Keratinocyte (primary cell): Measurements from ENCODE around the gene ABHD2. TPM values are rescaled to one million over a fixed set of nuclear protein-coding genes. Genes with fewer than 3 reads are reported as not detected.

Source experiments
- DNase-seq: peaks from one replicate; pipeline ENCODE4 v3.0.0-alpha.2; 2011; ENCODE audit warnings: low read depth, missing footprints, low spot score
- FAIRE-seq: peaks from 2 replicates; lab custom pipeline; 2011; peaks lifted over from hg19 to GRCh38; lab: Jason Lieb, UNC
- H2AFZ ChIP-seq: 2 replicates; pipeline ENCODE4 v1.6.0; 2012; ENCODE audit warnings: low read length, control low read depth, inconsistent platforms; ENCODE audit not compliant: control insufficient read depth
- H3K27ac ChIP-seq: 2 replicates; pipeline ENCODE4 v1.5.1; 2011; ENCODE audit warnings: low read length; ENCODE audit not compliant: control insufficient read depth, insufficient read depth
- H3K27me3 ChIP-seq: 3 replicates; pipeline ENCODE4 v1.6.0; 2011; ENCODE audit warnings: low read length; ENCODE audit not compliant: control insufficient read depth, insufficient read depth; ENCODE audit errors: extremely low read depth
- H3K36me3 ChIP-seq, 2 experiments: 2 replicates in 1 of 2; 3 replicates in 1 of 2; pipeline ENCODE4 v1.5.1; 2011; ENCODE audit warnings: low read length in 2 of 2, mild to moderate bottlenecking in 1 of 2; ENCODE audit not compliant: control insufficient read depth in 2 of 2, insufficient read depth in 2 of 2; ENCODE audit errors: extremely low read depth in 1 of 2
- H3K4me1 ChIP-seq: 3 replicates; pipeline ENCODE4 v1.5.1; 2011; ENCODE audit warnings: low read length; ENCODE audit not compliant: control insufficient read depth, insufficient read depth; ENCODE audit errors: extremely low read depth
- H3K4me2 ChIP-seq: 3 replicates; pipeline ENCODE4 v1.6.0; 2011; ENCODE audit warnings: low read depth, low read length; ENCODE audit not compliant: control insufficient read depth, insufficient read depth; ENCODE audit errors: extremely low read depth
- H3K4me3 ChIP-seq, 3 experiments: fragments of 200-600 bp in 1 of 3; sonication (generic) in 1 of 3; 2 replicates in 2 of 3; 3 replicates in 1 of 3; pipeline ENCODE4 v1.5.1; 2011 to 2016; ENCODE audit warnings: low read length in 3 of 3, mild to moderate bottlenecking in 3 of 3, control low read depth in 2 of 3, inconsistent platforms in 1 of 3, low read depth in 1 of 3, mixed read lengths in 1 of 3, mixed run types in 1 of 3, moderate library complexity in 1 of 3; ENCODE audit not compliant: control insufficient read depth in 2 of 3, insufficient read depth in 2 of 3; ENCODE audit errors: extremely low read depth in 1 of 3
- H3K79me2 ChIP-seq: 2 replicates; pipeline ENCODE4 v1.6.0; 2012; ENCODE audit warnings: low read length; ENCODE audit not compliant: control insufficient read depth, insufficient read depth
- H3K9ac ChIP-seq: 3 replicates; pipeline ENCODE4 v1.6.0; 2011; ENCODE audit warnings: low read length; ENCODE audit not compliant: control insufficient read depth, insufficient read depth; ENCODE audit errors: extremely low read depth
- H3K9me1 ChIP-seq: 3 replicates; pipeline ENCODE4 v1.6.0; 2011; ENCODE audit warnings: low read length; ENCODE audit not compliant: control insufficient read depth, insufficient read depth; ENCODE audit errors: extremely low read depth
- H3K9me3 ChIP-seq: 2 replicates; pipeline ENCODE4 v1.5.1; 2012; ENCODE audit warnings: low read depth, low read length; ENCODE audit not compliant: control insufficient read depth
- H4K20me1 ChIP-seq: 3 replicates; pipeline ENCODE4 v1.6.0; 2011; ENCODE audit warnings: low read length; ENCODE audit not compliant: control insufficient read depth, insufficient read depth; ENCODE audit errors: extremely low read depth
- EZH2 ChIP-seq: IDR thresholded peaks from one replicate; pipeline ENCODE4 v1.6.1; 2012; ENCODE audit warnings: inconsistent platforms, mild to moderate bottlenecking, low read length, moderate library complexity
- dilution Hi-C: fragments of 300-500 bp; cut with MboI; formaldehyde crosslinking; loops from one replicate; pipeline ENCODE4 v1.7.0; 2020; ENCODE audit warnings: low sequenced_read_pairs; ENCODE audit not compliant: extremely low pct_ligation_motif_present
- polyA plus RNA-seq, 5 experiments: library from polyadenylated mRNA; depleted of rRNA in 3 of 5; stranded (reverse) in 3 of 5; stranded (forward) in 1 of 5; unstranded in 1 of 5; fragments of >200 nt; gene quantifications; 1 replicate in 1 of 5; 2 replicates in 3 of 5; 3 replicates in 1 of 5; pipeline versions ENCODE4 v1.2.1 to v1.2.3, GENCODE V29; 2011 to 2012; ENCODE audit warnings: missing spikeins in 2 of 5, low read depth in 1 of 5, low replicate concordance in 1 of 5
- TF ChIP-seq, protein P1 (sequence below), 3 experiments: IDR thresholded peaks in 1 of 3; conservative IDR thresholded peaks in 1 of 3; optimal IDR thresholded peaks in 1 of 3; 2 replicates in 2 of 3; 3 replicates in 1 of 3; pipeline versions ENCODE3 to v1.5.1; 2011; ENCODE audit warnings: low read length in 3 of 3, mild to moderate bottlenecking in 3 of 3, moderate library complexity in 2 of 3, control low read depth in 1 of 3, inconsistent platforms in 1 of 3; ENCODE audit not compliant: insufficient read depth in 2 of 3; ENCODE audit errors: extremely low read depth in 1 of 3

The ABHD2 gene
- polyA plus RNA-seq, 1 donor (not counting 4 experiments of a cell fraction or from before 2014, with no cell fraction given) = 22.8 TPM

DNA sequence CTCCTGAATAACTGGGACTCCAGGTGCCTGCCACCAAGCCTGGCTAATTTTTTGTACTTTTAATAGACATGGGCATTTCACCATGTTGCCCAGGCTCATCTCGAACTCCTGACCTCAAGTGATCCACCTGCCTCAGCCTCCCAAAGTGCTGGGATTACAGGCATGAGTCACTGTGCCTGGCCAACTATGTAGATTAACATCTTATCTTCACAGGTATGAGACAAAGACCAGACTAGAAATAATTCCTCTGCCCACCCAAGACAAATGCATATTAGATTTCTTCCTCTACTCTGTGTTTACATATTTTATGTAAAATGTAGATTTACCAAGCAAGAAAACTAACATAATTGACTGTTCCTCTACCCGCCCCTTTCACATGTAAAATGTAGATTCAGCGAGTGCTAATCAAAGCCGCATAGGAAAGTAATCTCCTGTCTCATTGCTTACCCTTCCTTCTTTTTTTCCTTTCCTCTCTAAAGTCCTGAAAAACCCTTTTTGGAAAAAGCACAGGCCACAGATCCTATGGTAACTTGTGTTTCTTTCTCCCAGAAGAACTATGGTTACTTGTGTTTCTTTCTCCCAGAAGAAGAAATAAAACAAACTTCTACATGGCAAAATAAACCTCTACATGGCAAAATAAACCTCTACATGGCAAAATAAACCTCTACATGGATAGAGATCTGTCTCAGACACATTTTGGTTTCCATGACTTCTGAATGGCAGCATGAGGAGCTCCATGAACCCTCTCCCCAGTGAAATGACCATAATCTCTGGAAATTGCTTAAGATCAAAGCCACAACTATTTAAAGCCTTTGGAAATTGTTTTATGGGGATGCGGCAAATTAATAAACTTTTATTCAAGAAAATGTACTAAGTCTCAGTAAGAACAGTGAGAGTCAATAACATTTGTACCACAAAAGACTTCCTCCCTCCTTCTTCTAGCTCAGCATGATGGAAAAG is 9.1 kb upstream of the ABHD2 start:
- no peak overlapping the region for H3K27ac ChIP-seq
- TF ChIP-seq, protein P1, sequence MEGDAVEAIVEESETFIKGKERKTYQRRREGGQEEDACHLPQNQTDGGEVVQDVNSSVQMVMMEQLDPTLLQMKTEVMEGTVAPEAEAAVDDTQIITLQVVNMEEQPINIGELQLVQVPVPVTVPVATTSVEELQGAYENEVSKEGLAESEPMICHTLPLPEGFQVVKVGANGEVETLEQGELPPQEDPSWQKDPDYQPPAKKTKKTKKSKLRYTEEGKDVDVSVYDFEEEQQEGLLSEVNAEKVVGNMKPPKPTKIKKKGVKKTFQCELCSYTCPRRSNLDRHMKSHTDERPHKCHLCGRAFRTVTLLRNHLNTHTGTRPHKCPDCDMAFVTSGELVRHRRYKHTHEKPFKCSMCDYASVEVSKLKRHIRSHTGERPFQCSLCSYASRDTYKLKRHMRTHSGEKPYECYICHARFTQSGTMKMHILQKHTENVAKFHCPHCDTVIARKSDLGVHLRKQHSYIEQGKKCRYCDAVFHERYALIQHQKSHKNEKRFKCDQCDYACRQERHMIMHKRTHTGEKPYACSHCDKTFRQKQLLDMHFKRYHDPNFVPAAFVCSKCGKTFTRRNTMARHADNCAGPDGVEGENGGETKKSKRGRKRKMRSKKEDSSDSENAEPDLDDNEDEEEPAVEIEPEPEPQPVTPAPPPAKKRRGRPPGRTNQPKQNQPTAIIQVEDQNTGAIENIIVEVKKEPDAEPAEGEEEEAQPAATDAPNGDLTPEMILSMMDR (optimal IDR thresholded peaks at IDR 0.05 in 1 of 3, IDR thresholded peaks at IDR 0.05 in 1 of 3, conservative IDR thresholded peaks at IDR 0.05 in 1 of 3; ENCODE audit: extremely low read depth in 1 of 3, insufficient read depth in 2 of 3, low read length in 3 of 3) = no peak
- no peak for TF ChIP-seq EZH2
- dilution Hi-C loops = no loop called here

DNA sequence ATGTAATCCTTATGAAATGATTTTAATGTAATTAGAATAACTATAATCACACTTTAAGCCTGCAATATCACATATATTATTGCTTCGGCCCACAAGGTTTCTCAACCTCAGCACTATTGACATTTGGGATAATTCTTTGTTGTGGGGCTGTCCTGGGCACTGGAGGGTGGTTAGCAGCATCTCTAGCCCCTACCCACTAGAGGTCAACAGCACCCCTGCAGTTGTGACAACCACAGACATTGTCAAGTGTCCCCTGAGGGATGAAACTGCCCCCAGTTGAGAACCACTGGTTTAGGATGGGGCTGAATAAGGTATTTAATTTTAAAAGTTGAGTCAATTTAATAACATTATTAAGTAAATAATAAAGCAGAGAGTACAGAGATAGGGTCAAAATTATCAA is 6.4 kb upstream of the ABHD2 start:
- Histone ChIP-seq H3K4me1 (peaks cover 6% of the 10 kb centered on the region), H3K36me3 (no peaks in the 10 kb centered on the region), H2AFZ (no peak overlapping the region), H3K27me3 (no peaks in the 10 kb centered on the region), H3K9ac (no peak overlapping the region), H3K9me3 (no peaks in the 10 kb centered on the region), H3K9me1 (no peaks in the 10 kb centered on the region), H3K4me2 (no peak overlapping the region), H4K20me1 (no peaks in the 10 kb centered on the region), H3K27ac (no peak overlapping the region), H3K79me2 (no peaks in the 10 kb centered on the region), H3K4me3 (no peak overlapping the region)
- no peak for DNase-seq
- dilution Hi-C loops = no loop called here
- FAIRE-seq = no peak
- TF ChIP-seq, protein P1 (optimal IDR thresholded peaks at IDR 0.05 in 1 of 3, IDR thresholded peaks at IDR 0.05 in 1 of 3, conservative IDR thresholded peaks at IDR 0.05 in 1 of 3; ENCODE audit: extremely low read depth in 1 of 3, insufficient read depth in 2 of 3, low read length in 3 of 3) = no peak
- no peak for TF ChIP-seq EZH2

More for the DNA sequence above, 9.1 kb upstream of the ABHD2 start:
- Histone ChIP-seq H3K4me1 (peaks cover 11% of the 10 kb centered on the region), H3K9me1 (no peaks in the 10 kb centered on the region), H3K9me3 (no peaks in the 10 kb centered on the region), H3K4me2 (no peak overlapping the region), H2AFZ (no peak overlapping the region), H3K9ac (no peak overlapping the region), H4K20me1 (no peaks in the 10 kb centered on the region), H3K36me3 (no peaks in the 10 kb centered on the region), H3K27me3 (no peaks in the 10 kb centered on the region), H3K79me2 (no peaks in the 10 kb centered on the region), H3K4me3 (no peak overlapping the region)
- DNase-seq = no peak
- FAIRE-seq = no peak
